OCI-LY1 (cell line): Measurements from ENCODE around the gene PRR33.

Source experiments
- H2AFZ ChIP-seq: fragments of 200-600 bp; sonication (generic), shearing (Covaris generic); 2 replicates; pipeline ENCODE4 v1.6.0; 2014; ENCODE audit warnings: antibody characterized with exemption, mild to moderate bottlenecking, low read length
- H3F3A ChIP-seq: fragments of 200-600 bp; sonication (generic), shearing (Covaris generic); 2 replicates; pipeline ENCODE4 v1.6.0; 2014; ENCODE audit warnings: mild to moderate bottlenecking, antibody characterized with exemption, low read length, moderate library complexity; ENCODE audit not compliant: insufficient read depth
- H3K27ac ChIP-seq: fragments of 200-600 bp; sonication (generic); 2 replicates; pipeline ENCODE4 v1.5.1; 2014; ENCODE audit warnings: low read length, mixed run types, mild to moderate bottlenecking, low read depth; ENCODE audit not compliant: poor library complexity, severe bottlenecking
- H3K27me3 ChIP-seq: fragments of 200-600 bp; sonication (generic); 2 replicates; pipeline ENCODE4 v1.6.0; 2014; ENCODE audit warnings: antibody characterized with exemption, mild to moderate bottlenecking, low read length, moderate library complexity; ENCODE audit not compliant: insufficient read depth
- H3K36me3 ChIP-seq: fragments of 200-600 bp; sonication (generic); 2 replicates; pipeline ENCODE4 v1.6.1; 2014; ENCODE audit warnings: mild to moderate bottlenecking, antibody characterized with exemption, low read length, moderate library complexity, mixed read lengths; ENCODE audit not compliant: insufficient read depth
- H3K4me1 ChIP-seq: fragments of 200-600 bp; sonication (generic); 2 replicates; pipeline ENCODE4 v1.5.1; 2014; ENCODE audit warnings: mild to moderate bottlenecking, low read length, moderate library complexity; ENCODE audit not compliant: insufficient read depth, severe bottlenecking
- H3K4me2 ChIP-seq: fragments of 200-600 bp; sonication (generic), shearing (Covaris generic); 2 replicates; pipeline ENCODE4 v1.6.1; 2014; ENCODE audit warnings: low read length
- H3K4me3 ChIP-seq: fragments of 200-600 bp; sonication (generic); 2 replicates; pipeline ENCODE4 v1.5.1; 2014; ENCODE audit warnings: low read length, low read depth, mild to moderate bottlenecking, mixed read lengths; ENCODE audit not compliant: poor library complexity, severe bottlenecking
- H3K79me2 ChIP-seq: fragments of 200-600 bp; shearing (Covaris generic); 2 replicates; pipeline ENCODE4 v1.6.1; 2016; ENCODE audit warnings: mixed run types, low read length, mixed read lengths; ENCODE audit not compliant: insufficient read depth
- H3K9ac ChIP-seq: fragments of 200-600 bp; sonication (generic), shearing (Covaris generic); 2 replicates; pipeline ENCODE4 v1.6.1; 2014; ENCODE audit warnings: mild to moderate bottlenecking, low read length, mixed read lengths
- H3K9me2 ChIP-seq: fragments of 200-600 bp; sonication (generic), shearing (Covaris generic); 2 replicates; pipeline ENCODE4 v1.6.1; 2014; ENCODE audit warnings: low read depth, mild to moderate bottlenecking, low read length, mixed read lengths
- H3K9me3 ChIP-seq: fragments of 200-600 bp; shearing (Covaris generic); 2 replicates; pipeline ENCODE4 v1.6.1; 2014; ENCODE audit warnings: low read length, mixed read lengths
- H4K20me1 ChIP-seq: fragments of 200-600 bp; sonication (generic), shearing (Covaris generic); 2 replicates; pipeline ENCODE4 v1.6.0; 2016; ENCODE audit warnings: mild to moderate bottlenecking, low read length; ENCODE audit not compliant: insufficient read depth
- CTCF ChIP-seq: fragments of 200-600 bp; sonication (generic), shearing (Covaris generic); IDR thresholded peaks from 2 replicates; pipeline ENCODE4 v1.5.1; 2017; ENCODE audit warnings: mild to moderate bottlenecking, antibody characterized with exemption, low read length, moderate library complexity, mixed read lengths
- EZH2 ChIP-seq: fragments of 200-600 bp; sonication (generic), shearing (Covaris generic); IDR thresholded peaks from 2 replicates; pipeline ENCODE4 v1.8.0; 2017; ENCODE audit warnings: borderline replicate concordance, mixed run types, mild to moderate bottlenecking, antibody characterized with exemption, low read length, moderate library complexity, mixed read lengths

Gene PRR33

GRCh38 chr11:1899686-1900085 is 8.0 kb upstream of the PRR33 start:
- Histone ChIP-seq H3K4me2 (no peak overlapping the region), H3K4me1 (no peaks in the 10 kb centered on the region), H3K79me2 (no peaks in the 10 kb centered on the region), H3K27ac (no peak overlapping the region), H3K9me3 (no peaks in the 10 kb centered on the region), H3F3A (no peaks in the 10 kb centered on the region), H3K9me2 (no peaks in the 10 kb centered on the region), H3K9ac (no peak overlapping the region), H3K36me3 (no peaks in the 10 kb centered on the region), H2AFZ (no peak overlapping the region), H3K27me3 (no peaks in the 10 kb centered on the region), H4K20me1 (no peaks in the 10 kb centered on the region), H3K4me3 (no peak overlapping the region)
- TF ChIP-seq CTCF (no peak), EZH2 (no peak)

- Histone ChIP-seq H3K9me3 (no peaks in the 10 kb centered on the region), H3K27ac (no peak overlapping the region), H3K27me3 (no peaks in the 10 kb centered on the region), H3K9ac (no peak overlapping the region), H3K79me2 (no peaks in the 10 kb centered on the region), H3K36me3 (no peaks in the 10 kb centered on the region), H4K20me1 (no peaks in the 10 kb centered on the region), H3K4me1 (no peaks in the 10 kb centered on the region), H3K4me3 (no peak overlapping the region), H2AFZ (no peak overlapping the region), H3F3A (no peaks in the 10 kb centered on the region), H3K9me2 (no peaks in the 10 kb centered on the region), H3K4me2 (no peak overlapping the region)
- TF ChIP-seq EZH2 (no peak), CTCF (no peak)
Measured at GRCh38 chr11:1899090-1899489, 7.4 kb upstream of the PRR33 start.

GRCh38 chr11:1896923-1897322 is 5.2 kb upstream of the PRR33 start:
- H3K36me3 ChIP-seq, result no peaks in the 10 kb centered on the region
- H3K9ac ChIP-seq, result no peak overlapping the region
- H3K9me2 ChIP-seq, result no peaks in the 10 kb centered on the region
- no peak overlapping the region for H3K4me2 ChIP-seq
- H3K79me2 ChIP-seq, result no peaks in the 10 kb centered on the region
- H2AFZ ChIP-seq, result no peak overlapping the region
- no peak overlapping the region for H3K4me3 ChIP-seq
- H3K27ac ChIP-seq, result no peak overlapping the region
- no peaks in the 10 kb centered on the region for H4K20me1 ChIP-seq
- H3K4me1 ChIP-seq, result no peaks in the 10 kb centered on the region
- no peaks in the 10 kb centered on the region for H3K27me3 ChIP-seq
- no peaks in the 10 kb centered on the region for H3K9me3 ChIP-seq
- no peaks in the 10 kb centered on the region for H3F3A ChIP-seq
- no peak for TF ChIP-seq EZH2

GRCh38 chr11:1896468-1896867 is 4.8 kb upstream of the PRR33 start:
- Histone ChIP-seq H3K4me2 (no peak overlapping the region), H3K9me3 (no peaks in the 10 kb centered on the region), H3K4me3 (no peak overlapping the region), H3F3A (no peaks in the 10 kb centered on the region), H2AFZ (no peak overlapping the region), H3K27ac (no peak overlapping the region), H3K27me3 (no peaks in the 10 kb centered on the region), H3K4me1 (no peaks in the 10 kb centered on the region), H3K9ac (no peak overlapping the region), H4K20me1 (no peaks in the 10 kb centered on the region), H3K36me3 (no peaks in the 10 kb centered on the region), H3K79me2 (no peaks in the 10 kb centered on the region), H3K9me2 (no peaks in the 10 kb centered on the region)
- TF ChIP-seq CTCF, result no peak
- no peak for TF ChIP-seq EZH2
